Measurements from ENCODE around the gene C3.

The C3 gene

DNA sequence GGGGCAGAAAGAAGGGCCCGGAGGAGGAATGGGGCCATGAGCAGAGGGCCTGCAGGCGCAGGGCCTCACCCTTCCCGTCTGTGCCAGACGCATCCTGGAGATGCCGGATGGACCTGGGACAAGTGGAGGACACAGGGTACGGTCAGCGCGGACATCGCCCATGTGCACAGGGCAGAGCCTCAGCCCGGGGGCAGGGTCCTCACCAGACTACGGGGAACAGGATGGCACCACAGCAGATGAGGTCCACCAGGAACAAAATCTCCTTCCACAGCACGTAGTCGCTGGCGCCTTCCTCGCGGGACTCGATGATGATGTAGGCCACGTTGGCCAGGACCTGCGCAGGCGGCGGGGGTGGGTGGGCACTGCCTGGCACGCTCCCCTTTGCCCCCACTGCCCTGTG lies 11.4 kb upstream of the C3 start:
- DNase-seq (ENCODE audit: low read depth in 2 of 2, low spot score in 1 of 2) = no peak

DNA sequence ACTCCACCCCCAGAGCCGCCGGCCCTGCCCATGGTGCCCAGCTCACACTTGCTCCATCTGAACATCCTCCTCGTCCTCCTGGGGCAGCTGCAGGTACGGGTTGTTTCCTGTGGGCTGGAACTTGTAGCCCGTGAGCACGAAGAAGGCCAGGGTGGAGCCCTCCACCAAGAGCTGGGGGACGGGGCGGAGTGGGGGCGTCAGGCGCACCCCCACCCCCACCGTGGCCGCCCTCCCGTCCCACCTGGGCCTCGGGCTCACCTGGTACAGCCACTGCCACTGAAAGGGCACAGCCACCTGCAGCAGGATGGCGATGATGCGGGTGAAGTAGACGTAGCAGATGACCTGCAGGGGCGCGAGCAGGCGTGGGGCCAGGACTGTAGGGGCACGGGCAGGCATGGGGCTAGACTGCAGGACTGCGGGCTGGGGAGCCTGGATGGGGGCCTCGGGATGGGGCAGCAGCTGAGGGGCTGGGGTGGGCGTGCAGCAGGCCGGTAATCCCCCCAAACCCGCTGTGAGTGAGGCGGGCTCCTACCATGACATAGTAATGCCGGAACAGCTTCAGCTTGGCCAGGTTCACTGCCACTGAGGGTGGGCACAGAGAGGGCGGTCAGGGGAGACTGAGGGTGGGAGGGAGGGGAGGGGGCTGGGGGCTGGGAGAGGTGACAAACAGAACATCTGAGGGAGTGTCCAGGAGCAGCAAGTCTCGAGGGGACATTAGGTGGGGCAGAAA lies 10.7 kb upstream of the C3 start:
- DNase-seq (ENCODE audit: low read depth in 2 of 2, low spot score in 1 of 2) = no peak

DNA sequence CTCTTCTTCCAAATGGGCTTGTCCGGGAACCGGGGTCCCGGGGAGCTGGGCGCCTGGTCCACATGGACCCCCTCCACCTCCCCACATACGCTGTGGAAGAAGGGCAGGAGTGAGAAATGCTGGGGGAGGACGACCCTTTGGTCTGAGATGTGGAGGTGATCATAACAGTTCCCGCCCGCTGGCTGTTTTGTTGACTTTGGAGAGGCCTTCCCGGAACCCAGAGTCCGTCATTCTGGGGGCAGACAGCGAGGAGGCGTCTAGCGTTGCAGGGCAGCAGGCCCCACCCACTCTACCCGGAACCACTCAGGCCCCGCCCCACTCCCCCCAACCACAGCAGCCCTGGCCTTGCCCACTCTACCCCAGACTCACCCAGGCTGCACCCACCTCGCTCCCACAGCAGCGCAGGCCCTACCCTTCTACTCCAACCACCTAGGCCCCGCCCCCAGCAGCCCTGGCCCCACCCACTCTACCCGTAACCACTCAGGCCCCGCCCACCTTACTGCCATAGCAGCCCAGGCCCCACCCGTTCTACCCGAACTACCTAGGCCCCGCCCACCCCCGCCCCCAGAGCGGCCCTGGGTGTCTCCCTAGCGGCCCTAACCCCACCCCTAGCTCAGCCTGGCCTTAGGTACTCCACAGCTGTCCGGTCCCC lies 9.8 kb upstream of the C3 start:
- no peak for DNase-seq (ENCODE audit: low read depth in 2 of 2, low spot score in 1 of 2)

DNA sequence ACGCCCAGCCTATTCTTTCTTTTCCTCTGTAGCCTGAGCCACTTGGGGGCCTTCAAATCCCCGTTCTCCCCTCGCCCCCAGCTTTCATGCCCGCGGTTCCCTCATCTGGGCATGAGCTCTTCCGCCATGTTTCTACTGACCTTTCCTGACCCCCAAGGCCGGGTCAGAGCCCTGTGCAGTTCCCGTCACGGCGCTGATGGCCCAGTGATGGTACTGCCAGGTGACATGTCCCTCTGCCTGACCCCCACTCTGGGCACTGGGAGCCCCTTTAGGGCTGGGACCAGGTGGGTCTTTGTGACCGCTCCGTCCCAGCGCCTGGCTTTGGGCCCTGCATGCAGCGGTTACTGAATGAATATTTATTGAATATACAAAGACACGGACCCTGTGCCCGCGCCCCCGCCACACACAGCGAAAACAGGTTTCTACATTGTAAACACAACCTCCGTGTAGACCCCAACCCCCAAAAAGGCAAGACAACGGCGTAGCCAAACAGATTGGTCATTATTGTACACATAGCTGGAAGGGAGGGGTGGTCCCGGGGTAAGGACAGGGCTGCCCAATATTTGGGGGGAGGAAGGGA lies 9.2 kb upstream of the C3 start:
- no peak for DNase-seq (ENCODE audit: low read depth in 2 of 2, low spot score in 1 of 2)

DNA sequence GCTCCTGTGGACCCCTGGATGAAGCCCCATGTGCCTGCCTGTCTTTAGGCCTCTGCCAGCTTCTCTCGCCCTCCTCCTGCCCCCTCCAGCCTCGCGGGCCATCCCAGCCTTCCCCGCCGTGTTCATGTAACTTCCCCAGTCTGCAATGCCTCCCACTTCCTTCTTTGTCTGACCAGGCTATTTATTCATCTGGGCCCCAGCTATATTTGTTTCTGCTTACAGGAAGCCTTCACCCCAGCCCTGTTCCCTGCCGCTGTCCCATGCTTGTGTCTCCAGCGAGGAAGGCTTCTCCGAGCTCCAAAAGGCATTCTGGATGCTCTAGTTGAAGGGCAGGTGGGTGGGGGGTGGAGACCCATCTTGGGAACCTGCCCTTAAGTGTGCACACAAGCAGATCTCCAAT lies 7.9 kb upstream of the C3 start:
- no peak for DNase-seq (ENCODE audit: low read depth in 2 of 2, low spot score in 1 of 2)

DNA sequence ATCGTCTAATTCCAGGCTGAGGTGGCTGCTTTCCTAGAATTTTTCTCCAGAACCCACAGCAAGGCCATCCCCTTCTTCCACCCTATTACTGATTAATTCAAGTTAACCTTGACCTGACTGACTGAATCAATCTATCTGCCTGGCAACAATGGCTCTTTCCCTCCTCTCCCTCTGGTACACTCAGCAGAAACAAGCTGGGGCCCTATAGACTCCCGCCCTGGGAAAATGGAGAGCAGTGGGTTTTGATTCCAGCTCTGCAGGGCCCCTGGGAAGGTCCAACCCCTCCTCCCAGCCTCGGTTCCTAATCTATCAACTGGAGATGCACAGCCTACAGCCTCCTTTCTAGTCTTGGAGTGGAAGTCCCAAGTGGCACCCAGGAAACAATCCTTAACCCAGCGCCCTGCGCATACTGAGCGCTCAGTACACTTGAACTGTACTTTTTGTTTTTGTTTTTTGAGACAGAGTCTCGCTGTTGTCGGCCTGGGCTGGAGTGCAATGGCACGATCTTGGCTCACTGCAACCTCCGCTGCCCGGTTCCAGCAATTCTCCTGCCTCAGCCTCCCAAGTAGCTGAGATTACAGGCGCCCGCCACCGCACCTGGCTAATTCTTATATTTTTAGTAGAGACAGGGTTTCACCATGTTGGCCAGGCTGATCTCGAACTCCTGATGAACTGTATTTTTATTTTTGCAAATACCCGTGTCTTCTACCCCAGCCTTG lies 5.2 kb upstream of the C3 start:
- DNase-seq (ENCODE audit: low read depth in 2 of 2, low spot score in 1 of 2) = no peak

DNA sequence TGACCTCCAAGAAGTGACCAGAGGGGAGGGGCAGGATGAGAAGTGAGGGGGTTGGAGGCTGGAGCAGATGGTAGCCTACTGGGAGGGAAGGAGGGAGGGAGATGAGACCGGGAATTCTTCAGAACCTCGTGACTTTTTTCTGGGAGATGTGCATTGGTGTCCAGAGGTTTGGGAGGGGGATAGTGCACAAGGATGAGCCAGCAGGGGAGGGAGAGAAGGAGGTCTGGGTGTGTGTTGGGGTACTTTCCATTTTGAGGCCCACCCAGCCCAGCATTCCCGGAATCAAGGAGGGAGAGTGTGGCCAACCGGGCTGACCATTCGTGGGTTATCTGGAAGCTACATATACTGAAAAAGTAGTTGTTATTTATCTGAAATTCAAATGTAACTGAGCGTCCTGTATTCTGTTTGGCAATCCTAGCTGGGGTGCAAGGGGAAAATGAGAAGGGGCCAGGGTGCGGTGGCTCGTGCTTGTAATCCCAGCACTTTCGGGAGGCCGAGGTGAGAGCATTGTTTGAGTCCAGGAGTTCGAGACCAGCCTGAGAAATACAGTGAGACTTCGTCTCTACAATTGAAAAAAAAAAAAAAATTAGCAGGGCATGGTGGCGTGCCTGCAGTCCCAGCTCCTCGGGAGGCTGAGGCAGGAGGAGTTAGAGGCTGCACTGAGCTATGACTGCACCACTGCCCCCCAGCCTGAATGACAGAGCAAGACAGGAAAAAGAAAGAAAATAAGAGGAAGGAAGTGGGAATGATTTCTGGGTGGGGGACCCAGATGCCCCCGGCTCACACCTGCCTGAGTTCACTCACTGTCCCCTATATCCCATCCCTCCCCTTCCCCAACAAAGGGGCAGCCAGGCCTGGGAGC lies 4.4 kb upstream of the C3 start:
- no peak for DNase-seq (ENCODE audit: low read depth in 2 of 2, low spot score in 1 of 2)

DNA sequence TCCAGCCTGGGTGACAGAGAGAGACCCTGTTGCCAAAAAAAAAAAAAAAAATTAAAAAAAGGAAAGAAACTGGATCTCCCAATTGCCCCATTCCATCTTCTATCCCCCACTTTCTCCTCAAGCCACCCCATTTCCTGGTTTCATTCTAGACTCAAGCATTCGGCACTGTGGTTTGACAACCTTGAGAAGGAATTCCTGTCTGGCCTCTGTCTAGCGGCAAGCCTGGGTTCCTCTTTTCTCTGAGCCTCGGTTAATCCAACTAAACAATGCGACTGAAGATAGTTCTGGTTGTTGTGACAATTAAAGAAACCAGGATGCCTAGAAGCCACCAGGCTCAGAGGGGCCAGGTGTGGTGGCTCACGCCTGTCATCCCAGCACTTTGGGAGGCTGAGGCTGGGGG lies 3.3 kb upstream of the C3 start:
- DNase-seq (ENCODE audit: low read depth in 2 of 2, low spot score in 1 of 2) = no peak

DNA sequence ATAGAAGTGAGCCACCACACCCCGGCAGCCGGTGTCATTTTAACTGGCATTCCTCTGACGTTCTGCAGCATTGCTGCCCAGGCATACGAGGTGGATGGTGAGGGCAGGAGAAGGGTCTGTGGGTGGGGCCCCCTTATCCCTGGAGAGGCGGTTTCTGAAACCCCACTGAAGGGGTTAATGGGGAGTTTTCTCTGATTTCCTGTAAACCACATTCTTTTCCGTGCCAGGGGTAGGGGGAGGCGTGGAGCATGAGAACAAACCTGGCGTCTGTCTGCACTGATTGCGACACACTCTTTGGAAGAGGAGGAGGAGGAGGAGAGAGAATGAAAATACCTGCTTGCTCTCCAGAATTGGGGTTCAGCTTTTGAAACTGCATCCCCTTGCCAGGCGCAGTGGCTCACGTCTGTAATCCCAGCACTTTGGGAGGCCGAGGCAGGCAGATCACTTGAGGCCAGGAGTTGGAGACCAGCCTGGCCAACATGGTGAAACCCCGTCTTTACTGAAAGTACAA lies 2.7 kb upstream of the C3 start:
- DNase-seq (ENCODE audit: low read depth in 2 of 2, low spot score in 1 of 2) = no peak

DNA sequence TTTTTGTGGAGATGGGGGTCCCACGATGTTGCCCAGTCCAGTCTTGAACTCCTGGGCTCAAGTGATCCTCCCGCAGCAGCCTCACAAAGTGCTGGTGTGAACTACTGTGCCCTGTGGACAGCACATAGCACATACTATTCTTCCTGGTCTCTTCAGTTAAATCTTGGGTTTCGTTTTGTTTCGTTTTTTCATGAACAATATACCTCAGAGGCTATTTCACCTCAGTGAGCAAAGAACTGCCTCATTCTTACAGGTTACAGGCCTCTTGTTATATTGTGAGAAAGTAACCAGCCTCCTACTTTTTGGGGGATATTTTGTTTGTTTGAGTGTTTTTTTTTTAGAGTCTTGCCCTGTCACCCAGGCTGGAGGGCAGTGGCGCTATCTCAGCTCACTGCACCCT lies 1.3 kb upstream of the C3 start:
- no peak for DNase-seq (ENCODE audit: low read depth in 2 of 2, low spot score in 1 of 2)

DNA sequence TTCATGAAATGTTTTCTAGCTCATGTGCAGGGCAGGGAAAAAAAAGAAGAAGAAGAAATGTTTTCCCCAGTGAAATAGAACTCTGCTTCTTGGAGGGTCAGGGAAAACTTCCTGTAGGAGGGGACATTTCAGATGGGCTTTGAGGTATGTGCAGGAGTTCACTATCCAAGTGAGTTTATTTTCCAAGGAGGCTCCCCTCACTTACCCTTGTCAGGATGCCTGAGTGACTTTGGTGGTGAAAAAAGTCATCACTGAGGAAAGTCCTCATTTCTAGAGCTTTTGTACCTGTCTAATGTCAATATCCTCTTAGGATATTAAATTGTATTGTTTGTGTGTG lies 656 bp upstream of the C3 start:
- no peak for DNase-seq (ENCODE audit: low read depth in 2 of 2, low spot score in 1 of 2)

DNA sequence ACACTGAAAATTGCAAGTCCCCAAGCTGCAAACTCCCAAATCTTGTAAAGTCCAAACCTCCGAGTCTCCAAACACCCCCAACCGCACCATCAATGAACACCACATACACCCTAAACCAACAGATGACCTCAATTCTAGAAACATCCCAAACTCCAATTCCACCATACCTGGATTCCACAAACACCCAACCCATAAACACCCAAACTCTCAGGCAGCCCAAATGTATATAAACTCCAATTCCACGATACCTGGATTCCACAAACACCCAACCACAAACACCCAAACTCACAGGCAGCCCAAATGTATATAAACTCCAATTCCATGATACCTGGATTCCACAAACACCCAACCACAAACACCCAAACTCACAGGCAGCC lies 470 bp downstream of the C3 start:
- no peak for DNase-seq (ENCODE audit: low read depth in 2 of 2, low spot score in 1 of 2)

DNA sequence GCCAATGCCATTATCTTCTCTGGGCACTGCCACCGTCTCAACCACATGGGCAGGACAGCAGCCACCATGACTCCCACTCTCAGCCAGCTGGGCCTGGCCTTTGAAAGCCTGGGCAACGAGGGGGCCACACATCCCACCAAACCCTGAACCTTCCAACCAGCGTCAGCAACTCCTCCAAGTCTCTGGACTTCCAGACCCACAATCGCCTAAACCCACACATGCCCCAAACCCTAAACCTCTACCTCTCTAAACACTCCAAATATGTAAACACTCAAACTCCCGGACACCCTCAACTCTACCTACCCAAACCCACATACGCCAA lies 949 bp downstream of the C3 start:
- no peak for DNase-seq (ENCODE audit: low read depth in 2 of 2, low spot score in 1 of 2)

DNA sequence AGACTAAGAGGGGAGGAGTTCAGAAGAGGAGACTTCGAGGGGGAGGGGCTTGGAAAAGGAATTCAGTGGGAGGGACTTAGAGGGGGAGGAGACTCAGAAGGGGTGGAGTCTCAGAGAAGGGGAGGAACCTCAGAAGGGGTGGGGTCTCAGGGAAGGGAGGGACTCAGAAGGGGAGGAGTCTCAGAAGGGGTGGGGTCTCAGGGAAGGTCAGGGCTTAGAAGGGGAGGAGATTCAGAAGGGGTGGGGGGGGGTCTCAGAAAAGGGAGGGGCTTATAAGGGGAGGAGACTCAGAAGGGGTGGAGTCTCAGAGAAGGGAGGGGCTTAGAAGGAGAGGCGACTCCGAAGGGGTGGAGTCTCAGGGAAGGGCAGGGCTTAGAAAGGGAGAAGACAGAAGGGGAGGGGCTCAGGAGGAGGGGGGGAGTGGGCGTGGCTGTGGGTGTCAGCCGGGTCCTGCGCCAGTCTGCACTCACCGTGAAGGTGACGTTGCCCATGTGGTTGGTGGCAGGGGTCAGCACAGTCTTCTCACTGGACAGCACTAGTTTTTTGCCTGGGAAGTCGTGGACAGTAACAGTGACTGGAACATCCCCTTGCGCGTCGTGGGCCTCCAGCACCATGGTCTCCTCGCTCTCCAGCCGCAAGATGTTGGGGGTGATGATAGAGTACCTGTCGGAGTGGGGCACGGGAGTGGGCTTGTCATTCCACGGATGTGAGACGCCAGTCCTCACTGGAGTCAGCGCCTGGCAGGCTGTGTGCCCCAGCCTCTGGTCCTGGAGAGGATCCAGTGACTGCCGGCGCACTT lies 1.5 kb downstream of the C3 start:
- no peak for DNase-seq (ENCODE audit: low read depth in 2 of 2, low spot score in 1 of 2)

DNA sequence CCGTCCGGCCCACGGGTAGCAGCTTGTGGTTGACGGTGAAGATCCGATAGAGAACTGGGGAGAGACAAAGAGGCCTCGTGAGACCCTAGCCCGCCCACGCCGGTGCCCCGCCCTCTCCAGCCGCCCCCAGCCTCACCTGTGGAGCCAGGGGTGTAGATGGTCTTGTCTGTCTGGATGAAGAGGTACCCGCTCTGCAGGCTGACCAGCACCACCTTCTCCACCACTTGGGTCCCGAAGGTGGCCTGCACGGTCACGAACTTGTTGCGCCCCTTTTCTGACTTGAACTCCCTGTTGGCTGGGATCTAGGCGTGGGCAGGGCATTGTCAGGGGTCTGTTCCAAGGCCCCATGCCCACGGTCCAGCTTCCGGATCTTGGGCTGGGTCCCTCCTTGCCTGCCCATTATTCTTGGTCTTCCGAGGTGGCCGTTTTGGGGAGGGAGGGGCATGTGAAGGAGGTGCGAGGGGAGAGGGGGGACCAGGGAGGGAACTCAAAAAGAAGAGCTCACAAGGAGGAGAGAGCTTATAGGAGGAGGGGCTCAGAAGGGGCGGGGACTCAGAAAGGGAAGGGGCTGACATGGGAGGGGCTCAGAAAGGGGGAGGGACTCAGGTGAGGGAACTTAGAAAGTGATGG lies 2.2 kb downstream of the C3 start:
- DNase-seq (ENCODE audit: low read depth in 2 of 2, low spot score in 1 of 2) = no peak

DNA sequence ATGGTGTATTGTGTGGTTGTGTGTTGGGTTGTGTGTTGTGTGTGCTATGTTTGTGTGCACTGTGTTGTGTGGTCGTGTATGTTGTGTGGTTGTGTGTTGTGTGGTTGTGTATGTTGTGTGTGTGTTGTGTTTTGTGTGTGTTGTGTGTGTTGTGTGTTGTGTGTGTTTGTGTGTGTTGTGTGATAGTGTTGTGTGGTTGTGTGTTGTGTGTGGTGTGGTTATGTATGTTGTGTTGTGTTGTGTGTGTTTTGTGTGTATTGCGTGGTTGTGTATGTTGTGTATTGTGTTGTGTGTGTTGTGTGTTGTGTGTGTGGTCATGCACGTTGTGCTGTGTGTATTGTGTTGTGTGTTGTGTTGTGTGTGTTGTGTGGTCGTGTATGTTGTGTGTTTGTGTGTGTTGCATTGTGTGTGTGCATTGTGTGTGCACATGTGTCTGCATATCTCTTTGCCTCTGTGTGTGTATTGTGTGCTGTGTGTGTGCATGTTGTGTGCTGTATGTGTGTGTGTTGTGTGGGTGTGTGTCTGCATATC lies 2.9 kb downstream of the C3 start:
- no peak for DNase-seq (ENCODE audit: low read depth in 2 of 2, low spot score in 1 of 2)

DNA sequence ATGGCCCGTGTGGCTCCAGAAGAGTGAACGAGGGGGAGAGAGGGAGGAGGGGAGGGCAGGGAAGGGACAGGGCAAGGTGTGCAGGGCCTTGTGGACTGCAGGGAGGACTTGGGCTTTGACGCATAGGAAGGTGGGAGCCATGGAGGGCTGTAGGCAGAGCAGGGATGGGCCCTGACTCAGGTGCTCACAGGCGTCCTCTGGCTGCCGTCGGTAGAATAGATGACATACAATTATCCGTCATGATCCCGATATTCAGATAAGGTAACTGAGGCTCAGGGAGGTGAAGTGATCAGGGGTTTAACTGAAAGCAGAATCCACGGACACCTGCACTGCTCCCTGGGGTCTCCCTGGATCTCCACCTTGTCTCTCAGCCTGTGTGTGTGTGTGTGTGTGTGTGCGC lies 3.4 kb downstream of the C3 start:
- DNase-seq (ENCODE audit: low read depth in 2 of 2, low spot score in 1 of 2) = no peak

DNA sequence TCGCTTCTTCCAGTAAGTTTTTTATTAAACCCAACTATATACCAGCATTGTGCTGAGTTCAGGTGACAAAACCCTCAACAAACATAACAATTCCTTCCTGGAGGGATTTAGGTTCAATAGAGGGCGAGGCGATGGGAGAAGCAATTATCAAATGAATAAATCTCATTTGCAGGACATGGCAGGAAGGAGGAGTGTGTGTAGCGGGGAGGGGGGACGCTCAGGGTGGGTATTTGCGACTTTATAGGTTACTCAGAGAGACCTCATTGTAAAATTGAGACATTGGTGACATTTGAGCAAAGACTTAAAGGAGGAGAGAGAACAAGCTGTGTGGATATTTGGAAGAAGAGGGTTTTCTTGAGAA lies 3.9 kb downstream of the C3 start:
- DNase-seq (ENCODE audit: low read depth in 2 of 2, low spot score in 1 of 2) = no peak

DNA sequence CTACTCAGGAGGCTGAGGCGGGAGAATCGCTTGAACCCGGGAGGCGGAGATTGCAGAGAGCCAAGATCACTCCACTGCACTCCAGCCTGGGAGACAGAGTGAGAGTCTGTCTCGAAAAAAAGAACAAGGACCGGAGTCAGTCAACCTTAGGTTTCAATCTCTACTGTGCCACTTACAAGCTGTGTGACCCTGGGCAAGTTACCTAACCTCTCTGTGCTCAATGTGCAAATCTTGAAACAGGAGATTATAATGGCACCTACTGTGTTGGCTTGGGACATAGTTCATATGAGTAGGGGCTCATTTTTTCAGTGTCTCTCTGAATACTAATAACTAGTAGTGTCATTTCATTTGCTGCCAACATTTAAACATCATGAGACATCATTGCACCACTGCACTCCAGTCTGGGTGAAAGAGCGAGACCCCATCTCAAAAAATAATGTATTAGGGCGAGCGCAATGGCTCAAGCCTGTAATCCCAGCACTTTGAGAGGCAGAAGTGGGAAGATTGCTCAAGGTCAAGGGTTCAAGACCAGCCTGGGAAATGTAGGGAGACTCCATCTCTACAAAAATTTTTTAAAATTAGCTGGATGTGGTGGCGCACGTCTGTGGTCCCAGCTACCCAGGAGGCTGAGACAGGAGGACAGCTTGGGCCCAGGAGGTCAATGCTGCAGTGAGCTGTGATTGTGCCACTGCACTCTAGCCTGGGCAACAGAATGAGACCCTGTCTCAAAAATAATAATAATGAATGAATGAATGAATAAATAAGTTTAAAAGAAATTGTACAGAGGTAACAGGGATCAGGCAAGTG lies 5.5 kb downstream of the C3 start:
- DNase-seq (ENCODE audit: low read depth in 2 of 2, low spot score in 1 of 2) = no peak
